ENCODE data around the gene PLEKHA4. TPM values are rescaled to one million over a fixed set of nuclear protein-coding genes. Genes with fewer than 3 reads are reported as not detected.

PLEKHA4 gene
- total RNA-seq, 1 donor from 2014 or later, result 6.2 TPM

- H3K27me3 ChIP-seq, result no peaks in the 10 kb centered on the region
- H3K9me3 Mint-ChIP-seq, result no peaks in the 10 kb centered on the region
- H3F3A ChIP-seq (ENCODE audit: low read depth), result peaks cover 36% of the 10 kb centered on the region
- no peaks in the 10 kb centered on the region for H3K36me3 Mint-ChIP-seq
- no peaks in the 10 kb centered on the region for H3K36me3 ChIP-seq
- peaks cover 22% of the 10 kb centered on the region for H3K4me1 ChIP-seq
- H3K9ac ChIP-seq, result no peak overlapping the region
- peaks cover 9% of the 10 kb centered on the region for H3K27me3 Mint-ChIP-seq (ENCODE audit: insufficient read depth, low read depth)
- no peak overlapping the region for H3K27ac ChIP-seq
- peak overlapping the region; percentile 67 for H3K4me3 Mint-ChIP-seq
- peaks cover 43% of the 10 kb centered on the region for H3K4me1 Mint-ChIP-seq
- H3K4me3 ChIP-seq, result no peak overlapping the region
- H3K79me2 ChIP-seq (ENCODE audit: low read depth), result peaks cover 7% of the 10 kb centered on the region
- H2AFZ ChIP-seq (replicated peaks), result no peak overlapping the region
- DNase-seq (ENCODE audit: low spot score), result peak; percentile 84
- no peaks in the 10 kb centered on the region for H4K20me1 ChIP-seq (ENCODE audit: low read depth)
- no peaks in the 10 kb centered on the region for H3K9me3 ChIP-seq (ENCODE audit: low read depth)
- no peak overlapping the region for H3K4me2 ChIP-seq
- H3K27ac Mint-ChIP-seq, result peak overlapping the region; percentile 95
- TF ChIP-seq EZH2phosphoT487 (IDR thresholded peaks at IDR 0.05), result no peak
- TF ChIP-seq EZH2 (IDR thresholded peaks at IDR 0.05), result no peak
- no peak for TF ChIP-seq CTCF (IDR thresholded peaks at IDR 0.05)
Measured at GRCh38 chr19:48806518-48806817, 61.9 kb downstream of the PLEKHA4 start.

- DNase-seq (ENCODE audit: low spot score), result no peak
- Histone ChIP-seq H4K20me1 (ENCODE audit: low read depth) (no peaks in the 10 kb centered on the region), H3K27ac (no peak overlapping the region), H3K9me3 (ENCODE audit: low read depth) (no peaks in the 10 kb centered on the region), H3K4me2 (no peak overlapping the region), H3K4me1 (peaks cover 21% of the 10 kb centered on the region), H3K4me3 (no peak overlapping the region), H3K79me2 (ENCODE audit: low read depth) (peaks cover 7% of the 10 kb centered on the region), H3F3A (ENCODE audit: low read depth) (peaks cover 27% of the 10 kb centered on the region), H3K27me3 (no peaks in the 10 kb centered on the region), H2AFZ (replicated peaks) (no peak overlapping the region), H3K9ac (no peak overlapping the region), H3K36me3 (no peaks in the 10 kb centered on the region)
- TF ChIP-seq EZH2phosphoT487 (IDR thresholded peaks at IDR 0.05), result no peak
- TF ChIP-seq EZH2 (IDR thresholded peaks at IDR 0.05), result no peak
- TF ChIP-seq CTCF (IDR thresholded peaks at IDR 0.05), result no peak
- Mint-ChIP-seq H3K36me3 (no peaks in the 10 kb centered on the region), H3K4me3 (no peak overlapping the region), H3K9me3 (no peaks in the 10 kb centered on the region), H3K27me3 (ENCODE audit: insufficient read depth, low read depth) (peaks cover 9% of the 10 kb centered on the region), H3K27ac (no peak overlapping the region), H3K4me1 (peaks cover 42% of the 10 kb centered on the region)
Measured at GRCh38 chr19:48805452-48805851, 63.0 kb downstream of the PLEKHA4 start.

DNA sequence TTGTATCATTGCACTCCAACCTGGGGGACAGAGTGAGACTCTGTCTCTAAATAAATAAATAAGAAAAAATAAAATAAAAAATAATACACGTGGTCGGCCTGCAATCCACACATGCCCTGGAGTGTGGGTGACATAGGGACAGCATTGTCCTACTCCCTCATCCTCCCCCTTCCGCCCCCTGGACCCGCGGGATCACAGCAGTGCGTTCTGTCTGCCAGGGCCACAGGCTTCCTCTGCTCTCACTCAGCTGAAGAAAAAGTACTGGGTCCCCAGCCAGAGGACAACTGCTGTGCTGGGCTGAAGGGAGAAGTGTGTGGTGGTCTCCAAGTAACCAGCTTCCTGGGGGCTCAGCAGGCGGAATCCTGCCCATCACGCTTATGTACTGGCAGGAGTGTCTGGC is 63.9 kb downstream of the PLEKHA4 start:
- Histone ChIP-seq H3K4me3 (no peak overlapping the region), H3K4me1 (peaks cover 14% of the 10 kb centered on the region), H3K27ac (no peak overlapping the region), H3K27me3 (no peaks in the 10 kb centered on the region), H3K79me2 (ENCODE audit: low read depth) (no peaks in the 10 kb centered on the region), H3K4me2 (no peak overlapping the region), H2AFZ (replicated peaks) (no peak overlapping the region), H4K20me1 (ENCODE audit: low read depth) (no peaks in the 10 kb centered on the region), H3K9me3 (ENCODE audit: low read depth) (no peaks in the 10 kb centered on the region), H3K9ac (no peak overlapping the region), H3K36me3 (no peaks in the 10 kb centered on the region), H3F3A (ENCODE audit: low read depth) (peaks cover 19% of the 10 kb centered on the region)
- TF ChIP-seq EZH2phosphoT487 (IDR thresholded peaks at IDR 0.05) (no peak), EZH2 (IDR thresholded peaks at IDR 0.05) (no peak), CTCF (IDR thresholded peaks at IDR 0.05) (no peak)
- no peaks in the 10 kb centered on the region for H3K36me3 Mint-ChIP-seq
- DNase-seq (ENCODE audit: low spot score), result no peak
- no peak overlapping the region for H3K4me3 Mint-ChIP-seq
- no peak overlapping the region for H3K27ac Mint-ChIP-seq
- no peaks in the 10 kb centered on the region for H3K9me3 Mint-ChIP-seq
- peaks cover 36% of the 10 kb centered on the region for H3K4me1 Mint-ChIP-seq
- peaks cover 6% of the 10 kb centered on the region for H3K27me3 Mint-ChIP-seq (ENCODE audit: insufficient read depth, low read depth)

GRCh38 chr19:48802623-48803022 is 65.8 kb downstream of the PLEKHA4 start:
- TF ChIP-seq EZH2 (IDR thresholded peaks at IDR 0.05), result no peak
- no peak for TF ChIP-seq CTCF (IDR thresholded peaks at IDR 0.05)
- no peak for TF ChIP-seq EZH2phosphoT487 (IDR thresholded peaks at IDR 0.05)
- Histone ChIP-seq H3K4me1 (peaks cover 17% of the 10 kb centered on the region), H2AFZ (replicated peaks) (no peak overlapping the region), H3K36me3 (no peaks in the 10 kb centered on the region), H3K9ac (no peak overlapping the region), H3K9me3 (ENCODE audit: low read depth) (no peaks in the 10 kb centered on the region), H3K4me3 (no peak overlapping the region), H4K20me1 (ENCODE audit: low read depth) (no peaks in the 10 kb centered on the region), H3K27me3 (no peaks in the 10 kb centered on the region), H3K79me2 (ENCODE audit: low read depth) (no peaks in the 10 kb centered on the region), H3K27ac (no peak overlapping the region), H3F3A (ENCODE audit: low read depth) (peaks cover 7% of the 10 kb centered on the region), H3K4me2 (no peak overlapping the region)
- H3K27ac Mint-ChIP-seq, result no peak overlapping the region
- H3K36me3 Mint-ChIP-seq, result peaks cover 3% of the 10 kb centered on the region
- H3K9me3 Mint-ChIP-seq, result no peaks in the 10 kb centered on the region
- peaks cover 4% of the 10 kb centered on the region for H3K27me3 Mint-ChIP-seq (ENCODE audit: insufficient read depth, low read depth)
- no peak for DNase-seq (ENCODE audit: low spot score)
- no peak overlapping the region for H3K4me3 Mint-ChIP-seq
- H3K4me1 Mint-ChIP-seq, result peaks cover 39% of the 10 kb centered on the region
